GM18951 (cell line): ENCODE results near the gene ABCC3.
"Not testable (repeated sequence)": the region's sequence is repeated elsewhere in the genome, so short reads cannot be mapped to it uniquely, and the experiment has no call there.

Source experiments
- POLR2A ChIP-seq: IDR thresholded peaks from 4 replicates; pipeline ENCODE4 v1.6.1; 2011; ENCODE audit warnings: mild to moderate bottlenecking; ENCODE audit not compliant: insufficient read length, insufficient read depth; ENCODE audit errors: extremely low read depth
- in situ Hi-C: fragments of 300-500 bp; cut with MboI; formaldehyde crosslinking; loops from one replicate; pipeline ENCODE4 v1.12.0; 2022; ENCODE audit warnings: low sequenced_read_pairs, mixed read lengths, inconsistent platforms; ENCODE audit not compliant: unreplicated experiment

ABCC3 gene

GRCh38 chr17:50679008-50679544 lies 44.4 kb downstream of the ABCC3 start:
- in situ Hi-C loops, result no loop called here
- no peak for TF ChIP-seq POLR2A

GRCh38 chr17:50680126-50680525 lies 45.4 kb downstream of the ABCC3 start:
- in situ Hi-C loops, result no loop called here
- TF ChIP-seq POLR2A, result no peak

- in situ Hi-C loops, result not testable (repeated sequence)
Observed at GRCh38 chr17:50680543-50681262, 46.0 kb downstream of the ABCC3 start.

- no peak for TF ChIP-seq POLR2A
- in situ Hi-C loops, result no loop called here
Observed at GRCh38 chr17:50681263-50682200, 46.9 kb downstream of the ABCC3 start.

- in situ Hi-C loops, result no loop called here
- no peak for TF ChIP-seq POLR2A
Observed at GRCh38 chr17:50682441-50682840, 47.8 kb downstream of the ABCC3 start.

GRCh38 chr17:50682938-50683337 lies 48.3 kb downstream of the ABCC3 start:
- no peak for TF ChIP-seq POLR2A
- in situ Hi-C loops, result no loop called here

- no peak for TF ChIP-seq POLR2A
Observed at GRCh38 chr17:50683434-50684287, 49.0 kb downstream of the ABCC3 start.

GRCh38 chr17:50684288-50684611 lies 49.6 kb downstream of the ABCC3 start:
- no peak for TF ChIP-seq POLR2A
- in situ Hi-C loops, result no loop called here

More at GRCh38 chr17:50683434-50684287, 49.0 kb downstream of the ABCC3 start:
- in situ Hi-C loops, result no loop called here

GRCh38 chr17:50684612-50685333 lies 50.1 kb downstream of the ABCC3 start:
- in situ Hi-C loops, result no loop called here
- no peak for TF ChIP-seq POLR2A

GRCh38 chr17:50685334-50685665 lies 50.6 kb downstream of the ABCC3 start:
- in situ Hi-C loops, result no loop called here
- TF ChIP-seq POLR2A, result no peak

- in situ Hi-C loops, result no loop called here
- no peak for TF ChIP-seq POLR2A
Observed at GRCh38 chr17:50685691-50686493, 51.2 kb downstream of the ABCC3 start.
